ENCODE results near the gene TBC1D5. TPM values are rescaled to one million over a fixed set of nuclear protein-coding genes. Genes with fewer than 3 reads are reported as not detected.

TBC1D5 gene
- total RNA-seq, 1 donor, result 145 TPM

- peak; percentile 70 for DNase-seq (ENCODE audit: low read depth)
- no peak overlapping the region for H3K4me3 ChIP-seq (ENCODE audit: low read depth, low read length)
- TF ChIP-seq, protein P1, sequence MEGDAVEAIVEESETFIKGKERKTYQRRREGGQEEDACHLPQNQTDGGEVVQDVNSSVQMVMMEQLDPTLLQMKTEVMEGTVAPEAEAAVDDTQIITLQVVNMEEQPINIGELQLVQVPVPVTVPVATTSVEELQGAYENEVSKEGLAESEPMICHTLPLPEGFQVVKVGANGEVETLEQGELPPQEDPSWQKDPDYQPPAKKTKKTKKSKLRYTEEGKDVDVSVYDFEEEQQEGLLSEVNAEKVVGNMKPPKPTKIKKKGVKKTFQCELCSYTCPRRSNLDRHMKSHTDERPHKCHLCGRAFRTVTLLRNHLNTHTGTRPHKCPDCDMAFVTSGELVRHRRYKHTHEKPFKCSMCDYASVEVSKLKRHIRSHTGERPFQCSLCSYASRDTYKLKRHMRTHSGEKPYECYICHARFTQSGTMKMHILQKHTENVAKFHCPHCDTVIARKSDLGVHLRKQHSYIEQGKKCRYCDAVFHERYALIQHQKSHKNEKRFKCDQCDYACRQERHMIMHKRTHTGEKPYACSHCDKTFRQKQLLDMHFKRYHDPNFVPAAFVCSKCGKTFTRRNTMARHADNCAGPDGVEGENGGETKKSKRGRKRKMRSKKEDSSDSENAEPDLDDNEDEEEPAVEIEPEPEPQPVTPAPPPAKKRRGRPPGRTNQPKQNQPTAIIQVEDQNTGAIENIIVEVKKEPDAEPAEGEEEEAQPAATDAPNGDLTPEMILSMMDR (IDR thresholded peaks at IDR 0.05; ENCODE audit: insufficient read depth, low read length), result peak; percentile 49
These were observed 546.4 kb downstream of the TBC1D5 start for GRCh38 chr3:17195856-17196604.

- TF ChIP-seq, protein P1 (IDR thresholded peaks at IDR 0.05; ENCODE audit: insufficient read depth, low read length), result no peak
- H3K4me3 ChIP-seq (ENCODE audit: low read depth, low read length), result no peak overlapping the region
- peak; percentile 76 for DNase-seq (ENCODE audit: low read depth)
These were observed 547.2 kb downstream of the TBC1D5 start for GRCh38 chr3:17195192-17195611.

- TF ChIP-seq, protein P1 (IDR thresholded peaks at IDR 0.05; ENCODE audit: insufficient read depth, low read length), result no peak
- no peak overlapping the region for H3K4me3 ChIP-seq (ENCODE audit: low read depth, low read length)
- DNase-seq (ENCODE audit: low read depth), result no peak
These were observed 548.3 kb downstream of the TBC1D5 start for GRCh38 chr3:17194116-17194515.

DNA sequence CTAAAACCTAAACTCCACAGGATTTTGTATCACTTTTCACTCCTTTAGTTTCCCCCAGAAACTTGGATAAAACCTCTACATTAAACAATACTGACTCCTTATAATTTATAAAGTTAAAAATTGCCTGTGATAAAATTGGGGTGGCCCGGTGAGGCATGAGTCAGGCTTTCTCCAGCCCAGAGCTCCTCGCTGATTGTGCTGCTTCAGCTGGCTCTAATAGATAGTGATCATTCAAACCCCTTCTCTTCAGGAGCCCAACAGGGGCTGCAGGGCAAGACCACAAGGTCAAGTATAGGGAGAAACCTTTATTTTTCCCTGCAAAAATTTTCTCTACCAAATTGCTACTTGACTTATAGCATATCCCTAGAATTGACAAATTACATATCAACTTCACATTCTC, 549.4 kb downstream of the TBC1D5 start:
- TF ChIP-seq, protein P1 (IDR thresholded peaks at IDR 0.05; ENCODE audit: insufficient read depth, low read length), result no peak
- no peak overlapping the region for H3K4me3 ChIP-seq (ENCODE audit: low read depth, low read length)
- no peak for DNase-seq (ENCODE audit: low read depth)

GRCh38 chr3:17190353-17191078, 551.9 kb downstream of the TBC1D5 start:
- TF ChIP-seq, protein P1 (IDR thresholded peaks at IDR 0.05; ENCODE audit: insufficient read depth, low read length), result no peak
- no peak for DNase-seq (ENCODE audit: low read depth)
- H3K4me3 ChIP-seq (ENCODE audit: low read depth, low read length), result no peak overlapping the region

DNA sequence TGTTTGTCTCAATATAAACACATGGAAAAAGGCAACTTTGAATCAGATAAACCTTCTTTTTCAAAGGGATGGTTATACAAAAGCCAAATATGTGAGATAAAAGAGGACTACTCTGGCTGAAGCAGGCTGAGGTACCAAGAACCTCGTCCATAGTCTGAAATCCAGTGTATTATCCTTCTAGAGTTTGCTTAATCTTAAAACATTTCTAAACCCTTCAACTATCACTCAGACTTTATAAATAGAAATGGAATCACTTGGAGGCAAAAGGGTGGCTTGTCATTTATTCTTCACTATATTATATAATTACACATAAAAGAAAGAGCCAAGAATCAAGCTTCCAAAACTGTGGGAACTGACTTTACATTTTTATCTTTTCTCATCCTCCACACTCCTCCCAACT, 554.1 kb downstream of the TBC1D5 start:
- TF ChIP-seq, protein P1 (IDR thresholded peaks at IDR 0.05; ENCODE audit: insufficient read depth, low read length), result no peak
- no peak for DNase-seq (ENCODE audit: low read depth)
- H3K4me3 ChIP-seq (ENCODE audit: low read depth, low read length), result no peak overlapping the region
